SK-N-SH (cell line): ENCODE results near the gene GOLGA6L1. TPM values are rescaled to one million over a fixed set of nuclear protein-coding genes. Genes with fewer than 3 reads are reported as not detected.

Experiments used
- CTCF ChIA-PET: fragments of 300-600, 350-600 bp; formaldehyde crosslinking; extraction: SDS; loops from one replicate; lab custom pipeline; 2021; lab: Yijun Ruan, JAX
- POLR2A ChIA-PET: fragments of 350-600 bp; sonication (Branson Sonifier 250); formaldehyde crosslinking; extraction: SDS; loops from one replicate; lab custom pipeline; 2020; ENCODE audit warnings: antibody characterized with exemption, inconsistent platforms; lab: Yijun Ruan, JAX
- DNase-seq: peaks from one replicate; pipeline ENCODE4 v3.0.0; 2012
- H2AFZ ChIP-seq: fragments of 200-600 bp; sonication (generic); 2 replicates; pipeline ENCODE4 v1.8.1; 2016; ENCODE audit warnings: antibody characterized with exemption, mild to moderate bottlenecking, low read depth
- H3F3A ChIP-seq: fragments of 200-600 bp; sonication (generic); replicated peaks from 2 replicates; pipeline ENCODE3; 2016; ENCODE audit warnings: antibody characterized with exemption, mild to moderate bottlenecking; ENCODE audit not compliant: insufficient read depth
- H3K27ac ChIP-seq, 2 experiments: fragments of 200-500 bp in 1 of 2; fragments of 200-600 bp in 1 of 2; sonication (Bioruptor generic) in 1 of 2; sonication (generic), shearing (Covaris generic) in 1 of 2; 2 replicates each; pipeline versions ENCODE4 v1.5.1 to v1.6.1; 2014 to 2016; ENCODE audit warnings: low read depth in 2 of 2, inconsistent platforms in 1 of 2, low read length in 1 of 2, mild to moderate bottlenecking in 1 of 2, mixed read lengths in 1 of 2
- H3K27me3 ChIP-seq: fragments of 200-600 bp; sonication (generic), shearing (Covaris generic); 2 replicates; pipeline ENCODE4 v1.6.1; 2016; ENCODE audit warnings: mixed run types; ENCODE audit not compliant: insufficient read depth
- H3K36me3 ChIP-seq, 2 experiments: fragments of 200-500 bp in 1 of 2; fragments of 200-600 bp in 1 of 2; sonication (Bioruptor generic) in 1 of 2; sonication (generic) in 1 of 2; replicated peaks in 1 of 2; 2 replicates each; pipeline versions ENCODE3 to v1.5.1; 2014 to 2016; ENCODE audit warnings: low read length in 1 of 2, mild to moderate bottlenecking in 1 of 2; ENCODE audit not compliant: insufficient read depth in 2 of 2, control insufficient read depth in 1 of 2
- H3K4me1 ChIP-seq, 2 experiments: fragments of 200-500 bp in 1 of 2; fragments of 200-600 bp in 1 of 2; sonication (Bioruptor generic) in 1 of 2; sonication (generic), shearing (Covaris generic) in 1 of 2; 2 replicates each; pipeline versions ENCODE4 v1.5.1 to v1.6.1; 2014 to 2016; ENCODE audit warnings: low read depth in 1 of 2, low read length in 1 of 2, mixed run types in 1 of 2; ENCODE audit not compliant: insufficient read depth in 2 of 2, control insufficient read depth in 1 of 2
- H3K4me2 ChIP-seq: fragments of 200-600 bp; sonication (generic), shearing (Covaris generic); 2 replicates; pipeline ENCODE4 v1.6.1; 2017; ENCODE audit warnings: mixed run types
- H3K4me3 ChIP-seq, 2 experiments: fragments of 200-500 bp in 1 of 2; fragments of 200-600 bp in 1 of 2; sonication (Bioruptor generic) in 1 of 2; sonication (generic), shearing (Covaris generic) in 1 of 2; 2 replicates each; pipeline versions ENCODE4 v1.5.1 to v1.8.1; 2014 to 2016; ENCODE audit warnings: low read depth in 2 of 2, inconsistent platforms in 1 of 2, low read length in 1 of 2, mild to moderate bottlenecking in 1 of 2, mixed read lengths in 1 of 2, moderate library complexity in 1 of 2
- H3K79me2 ChIP-seq: fragments of 200-600 bp; sonication (generic); 2 replicates; pipeline ENCODE4 v1.8.1; 2017; ENCODE audit warnings: mild to moderate bottlenecking; ENCODE audit not compliant: insufficient read depth
- H3K9ac ChIP-seq: fragments of 200-600 bp; sonication (generic); 2 replicates; pipeline ENCODE4 v1.6.1; 2017; ENCODE audit warnings: mixed run types
- H3K9me2 ChIP-seq: fragments of 200-600 bp; sonication (generic); 2 replicates; pipeline ENCODE4 v1.6.1; 2017; ENCODE audit warnings: mixed run types
- H3K9me3 ChIP-seq: fragments of 200-600 bp; sonication (generic); 2 replicates; pipeline ENCODE4 v1.6.1; 2017; ENCODE audit warnings: mixed run types, mild to moderate bottlenecking, moderate library complexity
- H4K20me1 ChIP-seq: fragments of 200-600 bp; sonication (generic); 2 replicates; pipeline ENCODE4 v1.6.1; 2017; ENCODE audit warnings: mild to moderate bottlenecking, mixed run types; ENCODE audit not compliant: insufficient read depth
- MEF2A ChIP-seq: IDR thresholded peaks from 2 replicates; pipeline ENCODE4 v1.4.0; 2012; ENCODE audit warnings: low read depth, borderline replicate concordance
- RFX5 ChIP-seq: IDR thresholded peaks from 2 replicates; pipeline ENCODE4 v1.6.1; 2012; ENCODE audit warnings: mild to moderate bottlenecking, improper control_type of control experiment, low read length
- TEAD4 ChIP-seq: IDR thresholded peaks from 2 replicates; pipeline ENCODE4 v1.4.0; 2012; ENCODE audit warnings: mild to moderate bottlenecking, borderline replicate concordance; ENCODE audit not compliant: insufficient read depth
- WGBS: methylation state at CpG from one replicate; pipeline ENCODE4 v1.1.6; 2017; ENCODE audit warnings: low lambda C conversion rate; 5-methylcytosine and 5-hydroxymethylcytosine counted together
- polyA plus RNA-seq, 3 experiments: library from polyadenylated mRNA; depleted of rRNA; stranded (reverse); fragments of >200 nt; gene quantifications; 2 replicates each; pipeline ENCODE4 v1.2.3, GENCODE V29; 2012
- small RNA-seq, 7 experiments: library from RNA; depleted of rRNA; stranded (forward); fragments of <200 nt; gene quantifications; one replicate each; pipeline ENCODE3, GENCODE V24; 2012

GOLGA6L1 gene
- polyA plus RNA-seq, 1 of the 3 experiments (the other 2 are of a cell fraction) = not detected

- 5% methylated on average over 3 of the region's 3 CpGs for WGBS
These were observed 55.4 kb downstream of the GOLGA6L1 start for GRCh38 chr15:23081271-23081670.

GRCh38 chr15:23079766-23080165 is 56.9 kb downstream of the GOLGA6L1 start:
- TF ChIP-seq MEF2A (no peak), RFX5 (no peak)
- TF ChIP-seq, all 33 proteins: peak for 0
- Histone ChIP-seq H3K4me2 (no peak overlapping the region), H4K20me1 (no peaks in the 10 kb centered on the region), H3F3A (no peaks in the 10 kb centered on the region), H3K9me3 (no peaks in the 10 kb centered on the region), H3K36me3 (no peaks in the 10 kb centered on the region), H3K79me2 (no peaks in the 10 kb centered on the region), H3K27me3 (peaks cover 37% of the 10 kb centered on the region; the same call in 1 of the 2 replicates), H3K27ac (no peak overlapping the region), H3K9ac (no peak overlapping the region), H3K4me3 (no peak overlapping the region), H3K9me2 (no peaks in the 10 kb centered on the region), H3K4me1 (no peaks in the 10 kb centered on the region), H2AFZ (no peak overlapping the region)
- 40% methylated on average over 7 of the region's 7 CpGs for WGBS
- ChIA-PET CTCF (no interaction called here), POLR2A (no interaction called here)
- DNase-seq = no peak

More at GRCh38 chr15:23081271-23081670, 55.4 kb downstream of the GOLGA6L1 start:
- Histone ChIP-seq H3K4me2 (no peak overlapping the region), H3K4me3 (no peak overlapping the region), H3K9me3 (no peaks in the 10 kb centered on the region), H4K20me1 (no peaks in the 10 kb centered on the region), H3K4me1 (no peaks in the 10 kb centered on the region), H3K9ac (no peak overlapping the region), H2AFZ (no peak overlapping the region), H3K36me3 (no peaks in the 10 kb centered on the region), H3K27ac (no peak overlapping the region), H3K79me2 (no peaks in the 10 kb centered on the region), H3F3A (no peaks in the 10 kb centered on the region), H3K27me3 (peaks cover 30% of the 10 kb centered on the region; the same call in 1 of the 2 replicates), H3K9me2 (no peaks in the 10 kb centered on the region)
- CTCF ChIA-PET = no interaction called here
- TF ChIP-seq TEAD4 = no peak
- POLR2A ChIA-PET = no interaction called here
- DNase-seq = no peak

Small RNA genes within 50 kb of the gene (small RNA-seq; reads per million reads assigned to genes)
- gene RN7SL106P = 0 reads per million in 7 experiments

Other genes with a start within 250 kb of the GOLGA6L1 start
- gene CYFIP1, start 156.5 kb downstream of the GOLGA6L1 start, polyA plus RNA-seq (2012; rRNA removed) = 53.4 and 53.6 TPM in 2 replicates
- gene TUBGCP5, start 97.3 kb downstream of the GOLGA6L1 start, polyA plus RNA-seq (2012; rRNA removed) = 8.7 and 11.8 TPM in 2 replicates
- not detected in 2 replicates for gene GOLGA6L26, start 197.4 kb upstream of the GOLGA6L1 start, polyA plus RNA-seq (2012; rRNA removed)
- gene GOLGA8S, start 217.9 kb upstream of the GOLGA6L1 start, polyA plus RNA-seq (2012; rRNA removed) = 0.02 TPM in 2 replicates